Mesenteric fat pad (tissue), 1 donor: ENCODE measurements around the gene CDH10. TPM values are rescaled to one million over a fixed set of nuclear protein-coding genes. Genes with fewer than 3 reads are reported as not detected.

Source experiments
- DNase-seq: peaks from one replicate; pipeline ENCODE4 v3.0.0-alpha.2; 2020; ENCODE audit warnings: low spot score
- total RNA-seq: library from RNA; stranded (reverse); fragmentation: NEBNext Ultra II Directional; extraction: Animal tissue kit (Norgen Biotek cat#: 25700); gene quantifications from one replicate; pipeline ENCODE4 v1.2.1, GENCODE V29; 2021
- donor health status: DM: yes; HTN: yes; CAD: no.

CDH10 gene
- total RNA-seq, 1 donor from 2014 or later = not detected

GRCh38 chr5:24602188-24602587 lies 42.6 kb downstream of the CDH10 start:
- no peak for DNase-seq

GRCh38 chr5:24598956-24599355 lies 45.8 kb downstream of the CDH10 start:
- DNase-seq = no peak

- DNase-seq = no peak
These were observed 49.4 kb downstream of the CDH10 start for GRCh38 chr5:24595329-24595728.

GRCh38 chr5:24591426-24591825 lies 53.4 kb downstream of the CDH10 start:
- no peak for DNase-seq

GRCh38 chr5:24589566-24589965 lies 55.2 kb downstream of the CDH10 start:
- DNase-seq = no peak

GRCh38 chr5:24585751-24586150 lies 59.0 kb downstream of the CDH10 start:
- DNase-seq = no peak

- no peak for DNase-seq
These were observed 73.5 kb downstream of the CDH10 start for GRCh38 chr5:24571302-24571701.

- no peak for DNase-seq
These were observed 77.8 kb downstream of the CDH10 start for GRCh38 chr5:24566933-24567332.

- DNase-seq = no peak
These were observed 89.5 kb downstream of the CDH10 start for GRCh38 chr5:24555229-24555628.

GRCh38 chr5:24547132-24547531 lies 97.6 kb downstream of the CDH10 start:
- no peak for DNase-seq

- DNase-seq = no peak
These were observed 105.2 kb downstream of the CDH10 start for GRCh38 chr5:24539613-24540012.

- DNase-seq = no peak
These were observed 106.4 kb downstream of the CDH10 start for GRCh38 chr5:24538346-24538745.

GRCh38 chr5:24535646-24536045 lies 109.1 kb downstream of the CDH10 start:
- DNase-seq = no peak

- DNase-seq = no peak
These were observed 113.9 kb downstream of the CDH10 start for GRCh38 chr5:24530906-24531305.

- DNase-seq = no peak
These were observed 119.4 kb downstream of the CDH10 start for GRCh38 chr5:24525414-24525813.

GRCh38 chr5:24512423-24512822 lies 132.4 kb downstream of the CDH10 start:
- DNase-seq = no peak

- no peak for DNase-seq
These were observed 134.2 kb downstream of the CDH10 start for GRCh38 chr5:24510523-24510988.

- DNase-seq = no peak
These were observed 134.8 kb downstream of the CDH10 start for GRCh38 chr5:24509943-24510342.

GRCh38 chr5:24505258-24505657 lies 139.5 kb downstream of the CDH10 start:
- DNase-seq = no peak

GRCh38 chr5:24497591-24498157 lies 147.1 kb downstream of the CDH10 start:
- DNase-seq = no peak

GRCh38 chr5:24497145-24497544 lies 147.6 kb downstream of the CDH10 start:
- no peak for DNase-seq

- DNase-seq = no peak
These were observed 148.5 kb downstream of the CDH10 start for GRCh38 chr5:24496268-24496667.

- no peak for DNase-seq
These were observed 152.5 kb downstream of the CDH10 start for GRCh38 chr5:24492229-24492628.

GRCh38 chr5:24491490-24491889 lies 153.3 kb downstream of the CDH10 start:
- no peak for DNase-seq
